Gastrocnemius medialis (tissue), 4 donors: ENCODE results near the gene CIBAR2. TPM values are rescaled to one million over a fixed set of nuclear protein-coding genes. Genes with fewer than 3 reads are reported as not detected.

Source experiments
- ATAC-seq, 2 donors: fragments of 150-250 bp; one replicate each; pipeline ENCODE4 v1.9.1; 2016
- DNase-seq, 2 donors: peaks; one replicate each; pipeline ENCODE4 v3.0.0-alpha.2; 2019
- H3K27ac ChIP-seq, 4 donors: fragments of 200-600 bp; sonication (generic); 1 replicate in 1 of 4; 2 replicates in 3 of 4; pipeline ENCODE4 v1.5.1; 2016 to 2018; ENCODE audit warnings: mild to moderate bottlenecking in 2 of 4, moderate library complexity in 1 of 4
- H3K27me3 ChIP-seq, 3 donors: fragments of 200-600 bp; sonication (generic) in 2 of 3; 1 replicate in 1 of 3; 2 replicates in 2 of 3; pipeline versions ENCODE4 v1.5.1 to v1.6.0; 2016 to 2019; ENCODE audit warnings: mild to moderate bottlenecking in 1 of 3, moderate library complexity in 1 of 3
- H3K36me3 ChIP-seq, 2 donors: fragments of 200-600 bp; sonication (generic) in 1 of 2; one replicate each; pipeline ENCODE4 v1.5.1; 2017 to 2018
- H3K4me1 ChIP-seq, 2 donors: fragments of 200-600 bp; sonication (generic) in 1 of 2; one replicate each; pipeline ENCODE4 v1.5.1; 2016 to 2017; ENCODE audit warnings: mild to moderate bottlenecking in 2 of 2
- H3K4me3 ChIP-seq, 4 donors: fragments of 200-600 bp; sonication (generic) in 3 of 4; 1 replicate in 1 of 4; 2 replicates in 3 of 4; pipeline ENCODE4 v1.5.1; 2016 to 2019; ENCODE audit warnings: mild to moderate bottlenecking in 2 of 4
- H3K9me3 ChIP-seq, 3 donors: fragments of 200-600 bp; sonication (generic) in 2 of 3; 1 replicate in 1 of 3; 2 replicates in 2 of 3; pipeline ENCODE4 v1.5.1; 2016 to 2019
- CTCF ChIP-seq, 5 experiments: fragments of 450-650 bp in 3 of 5; fragments of 200-600 bp in 2 of 5; sonication (generic) in 2 of 5; IDR thresholded peaks in 4 of 5; conservative IDR thresholded peaks in 1 of 5; 1 replicate in 4 of 5; 2 replicates in 1 of 5; pipeline ENCODE4 v1.5.1; 2016 to 2019; ENCODE audit warnings: antibody characterized with exemption in 5 of 5, mild to moderate bottlenecking in 3 of 5, moderate library complexity in 3 of 5
- POLR2A ChIP-seq, 2 donors: fragments of 450-650 bp; IDR thresholded peaks; one replicate each; pipeline ENCODE4 v1.6.1; 2017; ENCODE audit warnings: antibody characterized with exemption in 2 of 2, mild to moderate bottlenecking in 2 of 2, moderate library complexity in 2 of 2
- in situ Hi-C, 4 donors: fragments of 200-750 bp; cut with MboI; loops; one replicate each; pipeline versions ENCODE4 v1.15.0 to v1.8.0; 2017; ENCODE audit warnings: low sequenced_read_pairs in 4 of 4
- intact Hi-C: fragments of 100-400 bp; cut with DNase I; formaldehyde crosslinking; loops from one replicate; pipeline ENCODE4 v1.15.1; 2023; ENCODE audit warnings: low total_unique reads
- total RNA-seq, 4 donors: library from RNA; depleted of rRNA; stranded (reverse); fragments of >200 nt; gene quantifications; one replicate each; pipeline versions ENCODE4 v1.1.0 to v1.2.3, GENCODE V29; 2016

Gene CIBAR2
- total RNA-seq, 4 donors from 2014 or later = not detected

GRCh38 chr16:85086347-85087291 lies 25.7 kb downstream of the CIBAR2 start:
- intact Hi-C loops = loop anchor here (2.0 kb wide), 1 partner anchor 104 kb away; no protein-coding TSS in a partner anchor
- TF ChIP-seq CTCF (IDR thresholded peaks at IDR 0.05 in 4 of 5, conservative IDR thresholded peaks at IDR 0.05 in 1 of 5) = peak; percentile 60 to 78 (median 72)
- no peak for TF ChIP-seq POLR2A (IDR thresholded peaks at IDR 0.05)
- peak in 1 of 2 donors; percentile 57 for DNase-seq
- H3K36me3 ChIP-seq = no peaks in the 10 kb centered on the region
- H3K27me3 ChIP-seq = no peaks in the 10 kb centered on the region
- no peak overlapping the region for H3K27ac ChIP-seq
- ATAC-seq = peak in 1 of 2 donors; percentile 63
- H3K4me3 ChIP-seq = no peak overlapping the region
- in situ Hi-C loops = no loop called here
- no peaks in the 10 kb centered on the region for H3K9me3 ChIP-seq
- H3K4me1 ChIP-seq = peaks cover 0 to 15% of the 10 kb centered on the region in 2 donors

DNA sequence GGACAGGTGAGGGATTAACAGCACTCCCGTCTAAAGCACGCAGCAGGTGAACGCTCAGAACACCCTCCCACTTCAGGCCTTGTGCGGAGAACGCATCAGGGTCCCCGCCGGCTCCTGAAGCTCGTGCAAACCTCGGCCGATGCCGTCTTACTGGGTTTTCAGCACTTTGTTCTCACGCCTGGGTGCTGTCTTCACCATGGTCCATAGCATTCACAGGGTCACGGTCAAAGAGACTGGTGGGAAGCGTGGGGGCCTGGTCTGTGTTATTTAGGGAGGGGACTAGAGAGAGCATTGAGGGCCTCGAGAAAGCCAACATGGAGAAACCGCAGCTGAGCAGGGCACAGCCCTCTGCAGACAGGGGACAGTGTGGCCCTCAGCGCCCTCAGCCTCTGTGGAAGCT lies 26.6 kb downstream of the CIBAR2 start:
- DNase-seq = no peak
- in situ Hi-C loops = no loop called here
- TF ChIP-seq POLR2A (IDR thresholded peaks at IDR 0.05) (no peak), CTCF (IDR thresholded peaks at IDR 0.05 in 4 of 5, conservative IDR thresholded peaks at IDR 0.05 in 1 of 5) (no peak)
- no peaks in the 10 kb centered on the region for H3K27me3 ChIP-seq
- ATAC-seq = no peak
- H3K36me3 ChIP-seq = no peaks in the 10 kb centered on the region
- intact Hi-C loops = loop anchor here (2.0 kb wide), 1 partner anchor 103 kb away; no protein-coding TSS in a partner anchor
- H3K9me3 ChIP-seq = no peaks in the 10 kb centered on the region
- H3K27ac ChIP-seq = no peak overlapping the region
- peaks cover 0 to 15% of the 10 kb centered on the region in 2 donors for H3K4me1 ChIP-seq
- H3K4me3 ChIP-seq = no peak overlapping the region

GRCh38 chr16:85084841-85085510 lies 27.3 kb downstream of the CIBAR2 start:
- in situ Hi-C loops (no loop called here), intact Hi-C loops (no loop called here)
- ATAC-seq = no peak
- no peak for TF ChIP-seq POLR2A (IDR thresholded peaks at IDR 0.05)
- no peak for TF ChIP-seq CTCF (IDR thresholded peaks at IDR 0.05 in 4 of 5, conservative IDR thresholded peaks at IDR 0.05 in 1 of 5)
- Histone ChIP-seq H3K4me1 (peaks cover 0 to 15% of the 10 kb centered on the region in 2 donors), H3K9me3 (no peaks in the 10 kb centered on the region), H3K27ac (no peak overlapping the region), H3K27me3 (no peaks in the 10 kb centered on the region), H3K36me3 (no peaks in the 10 kb centered on the region), H3K4me3 (no peak overlapping the region)
- no peak for DNase-seq

DNA sequence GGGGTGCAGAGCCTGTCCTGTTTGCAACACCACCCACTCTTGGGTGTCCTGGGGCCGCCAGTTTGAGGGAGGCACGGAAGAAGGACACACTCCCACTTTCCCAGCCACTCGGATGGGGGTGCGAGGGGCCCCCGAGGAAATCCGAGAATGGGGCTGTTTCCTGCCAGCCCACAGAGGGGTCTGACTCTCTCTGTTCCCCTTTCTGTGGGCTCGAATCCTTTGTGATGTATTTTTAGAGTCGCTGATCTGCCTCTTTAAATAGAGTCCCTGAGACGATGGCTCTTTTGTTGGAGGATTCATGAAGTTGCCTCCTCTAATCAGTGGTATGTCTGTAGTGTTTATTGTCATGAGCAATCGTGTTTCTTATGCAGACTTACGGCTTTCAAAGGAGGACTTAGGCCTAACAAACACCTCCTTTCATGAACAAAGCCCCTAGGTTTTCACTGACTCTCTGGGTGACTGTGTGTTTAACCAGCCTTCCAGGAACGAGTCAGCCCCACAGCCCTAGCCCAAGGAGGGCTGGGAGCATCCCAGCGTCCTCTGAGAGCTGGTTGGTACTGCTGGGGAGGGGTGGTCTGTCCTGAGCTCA lies 29.1 kb downstream of the CIBAR2 start:
- peak overlapping the region; percentile 40 to 72 (median 62) for H3K27ac ChIP-seq
- no peaks in the 10 kb centered on the region for H3K27me3 ChIP-seq
- DNase-seq (no peak), ATAC-seq (peak; percentile 10 to 23)
- H3K9me3 ChIP-seq = no peaks in the 10 kb centered on the region
- H3K4me1 ChIP-seq = peaks cover 0 to 15% of the 10 kb centered on the region in 2 donors
- TF ChIP-seq POLR2A (IDR thresholded peaks at IDR 0.05) (no peak), CTCF (IDR thresholded peaks at IDR 0.05 in 4 of 5, conservative IDR thresholded peaks at IDR 0.05 in 1 of 5) (no peak)
- no peak overlapping the region for H3K4me3 ChIP-seq
- peaks cover 0 to 15% of the 10 kb centered on the region in 2 donors for H3K36me3 ChIP-seq
- intact Hi-C loops = no loop called here
- in situ Hi-C loops = no loop called here
